K562 (cell line): Measurements from ENCODE around the gene DSCAM. TPM values are rescaled to one million over a fixed set of nuclear protein-coding genes. Genes with fewer than 3 reads are reported as not detected.

Source experiments
- ATAC-seq: fragments of 200-7000 bp; cut with Tn5 transposase; 3 replicates; pipeline ENCODE4 v1.9.1; 2020; ENCODE audit warnings: moderate library complexity
- BruUV-seq: library from RNA; stranded (reverse); fragments of 400-500 nt; replicated peaks from 2 replicates; lab custom pipeline; 2021; lab: Mats Ljungman, UMichigan
- CTCF ChIA-PET: fragments of 300-600 bp; formaldehyde crosslinking; extraction: SDS; loops from one replicate; lab custom pipeline; 2021; ENCODE audit warnings: low intra/inter-chr PET ratio; lab: Yijun Ruan, JAX
- POLR2A ChIA-PET: fragments of 300-600, 350-650 bp; sonication (Branson Sonifier 250); formaldehyde crosslinking; extraction: SDS; loops from one replicate; lab custom pipeline; 2021; ENCODE audit warnings: antibody characterized with exemption, inconsistent platforms; lab: Yijun Ruan, JAX
- DNase-seq, 4 experiments: peaks; one replicate each; pipeline versions ENCODE4 v3.0.0 to v3.0.0-alpha.2; 2011 to 2018; ENCODE audit warnings: low spot score in 3 of 4, mixed read lengths in 3 of 4; ENCODE audit errors: extremely low read depth in 1 of 4
- FAIRE-seq: peaks from 2 replicates; lab custom pipeline; 2011; peaks lifted over from hg19 to GRCh38; lab: Jason Lieb, UNC
- H2AFZ ChIP-seq: 2 replicates; pipeline ENCODE4 v1.6.0; 2011; ENCODE audit warnings: low read depth, low read length, control low read depth, inconsistent platforms
- H3K27ac ChIP-seq: fragments of 200-600 bp; 3 replicates; pipeline ENCODE4 v1.8.0; 2011; ENCODE audit warnings: low read depth, mild to moderate bottlenecking, control low read depth, inconsistent platforms, low read length, moderate library complexity, mixed read lengths; ENCODE audit errors: extremely low read depth
- H3K27me3 ChIP-seq, 2 experiments: fragments of 300-600 bp in 1 of 2; 2 replicates in 1 of 2; 3 replicates in 1 of 2; pipeline versions ENCODE4 v1.6.0 to v1.8.0; 2011; ENCODE audit warnings: inconsistent platforms in 2 of 2, low read length in 2 of 2, mild to moderate bottlenecking in 1 of 2, mixed read lengths in 1 of 2, moderate library complexity in 1 of 2; ENCODE audit not compliant: control insufficient read depth in 2 of 2, insufficient read depth in 2 of 2
- H3K36me3 ChIP-seq: fragments of 300-600 bp; 3 replicates; pipeline ENCODE4 v1.8.0; 2011; ENCODE audit warnings: mild to moderate bottlenecking, low read length, inconsistent platforms; ENCODE audit not compliant: control insufficient read depth, insufficient read depth
- H3K4me1 ChIP-seq, 2 experiments: fragments of 200-600 bp in 1 of 2; replicated peaks in 1 of 2; 2 replicates in 1 of 2; 3 replicates in 1 of 2; pipeline versions ENCODE4 v1.5.1 to v1.8.0; 2011; ENCODE audit warnings: inconsistent platforms in 2 of 2, low read length in 2 of 2, mild to moderate bottlenecking in 1 of 2, mixed read lengths in 1 of 2, moderate library complexity in 1 of 2; ENCODE audit not compliant: control insufficient read depth in 2 of 2, insufficient read depth in 2 of 2
- H3K4me2 ChIP-seq: 2 replicates; pipeline ENCODE4 v1.6.1; 2011; ENCODE audit warnings: low read length, control low read depth, inconsistent platforms, mixed read lengths; ENCODE audit not compliant: insufficient read depth
- H3K4me3 ChIP-seq: fragments of 200-600 bp; sonication (generic), shearing (Covaris generic); 2 replicates; pipeline ENCODE4 v1.5.1; 2016; ENCODE audit warnings: control low read depth, inconsistent platforms
- H3K79me2 ChIP-seq: fragments of 200-600 bp; 3 replicates; pipeline ENCODE4 v1.8.0; 2011; ENCODE audit warnings: low read length, inconsistent platforms; ENCODE audit not compliant: control insufficient read depth, insufficient read depth
- H3K9ac ChIP-seq, 2 experiments: 2 replicates each; pipeline versions ENCODE4 v1.6.0 to v1.6.1; 2011; ENCODE audit warnings: low read depth in 2 of 2, low read length in 2 of 2, control low read depth in 1 of 2, inconsistent platforms in 1 of 2, mild to moderate bottlenecking in 1 of 2, mixed read lengths in 1 of 2; ENCODE audit not compliant: insufficient read depth in 1 of 2
- H3K9me1 ChIP-seq: one replicate; pipeline ENCODE4 v1.6.0; 2011; ENCODE audit warnings: inconsistent platforms, mild to moderate bottlenecking, low read length, moderate library complexity; ENCODE audit not compliant: control insufficient read depth, insufficient read depth
- H3K9me3 ChIP-seq: replicated peaks from 2 replicates; pipeline ENCODE4 v1.5.1; 2011; ENCODE audit warnings: low read depth, low read length, inconsistent platforms; ENCODE audit not compliant: control insufficient read depth, insufficient read depth
- H4K20me1 ChIP-seq: replicated peaks from 2 replicates; pipeline ENCODE4 v1.6.1; 2011; ENCODE audit warnings: low read length, inconsistent platforms, mixed read lengths; ENCODE audit not compliant: control insufficient read depth, insufficient read depth
- ATF1 ChIP-seq, 2 experiments: fragments of 450-650 bp in 1 of 2; IDR thresholded peaks; 2 replicates each; pipeline ENCODE4 v1.6.1; 2016; ENCODE audit warnings: missing compliant biosample characterization in 1 of 2, missing genetic modification characterization in 1 of 2
- CC2D1A ChIP-seq: fragments of 450-650 bp; IDR thresholded peaks from 2 replicates; pipeline ENCODE4 v1.6.1; 2017; ENCODE audit warnings: mild to moderate bottlenecking
- KLF16 ChIP-seq: IDR thresholded peaks from 2 replicates; pipeline ENCODE4 v1.6.1; 2016; ENCODE audit warnings: antibody characterized with exemption
- NFXL1 ChIP-seq: fragments of 450-650 bp; formaldehyde crosslinking; IDR thresholded peaks from 2 replicates; pipeline ENCODE4 v1.4.0; 2021; ENCODE audit warnings: mild to moderate bottlenecking
- PATZ1 ChIP-seq: fragments of 250-450 bp; sonication (Bioruptor Pico); IDR thresholded peaks from 2 replicates; pipeline ENCODE4 v1.5.0; 2020; ENCODE audit warnings: mild to moderate bottlenecking, borderline replicate concordance
- PBX2 ChIP-seq, 2 experiments: IDR thresholded peaks in 1 of 2; conservative IDR thresholded peaks in 1 of 2; 2 replicates each; pipeline ENCODE4 v1.6.1; 2016; ENCODE audit warnings: low read depth in 2 of 2, mild to moderate bottlenecking in 1 of 2, missing compliant biosample characterization in 1 of 2, missing genetic modification characterization in 1 of 2, moderate library complexity in 1 of 2
- PHF20 ChIP-seq: fragments of 450-650 bp; IDR thresholded peaks from 2 replicates; pipeline ENCODE4 v1.6.1; 2018; ENCODE audit not compliant: partially characterized antibody
- PML ChIP-seq: IDR thresholded peaks from 2 replicates; pipeline ENCODE4 v1.6.1; 2012; ENCODE audit warnings: low read length, inconsistent platforms
- SAP30 ChIP-seq: fragments of 200-600 bp; sonication (generic); IDR thresholded peaks from 2 replicates; pipeline ENCODE4 v1.6.1; 2012; ENCODE audit warnings: borderline replicate concordance, low read depth, mild to moderate bottlenecking, moderate library complexity, low read length, control low read depth, inconsistent platforms; ENCODE audit not compliant: insufficient read depth, poor library complexity, severe bottlenecking
- SNIP1 ChIP-seq: fragments of 450-650 bp; IDR thresholded peaks from 2 replicates; pipeline ENCODE4 v1.7.1; 2017; ENCODE audit warnings: low read depth, mild to moderate bottlenecking
- TFAP4 ChIP-seq: sonication (generic); formaldehyde crosslinking; IDR thresholded peaks from 2 replicates; pipeline ENCODE4 v1.8.0; 2022; ENCODE audit warnings: missing genetic modification reagents, mild to moderate bottlenecking, moderate library complexity, borderline replicate concordance
- ZBTB12 ChIP-seq: fragments of 250-450 bp; sonication (Bioruptor Pico); IDR thresholded peaks from 2 replicates; pipeline ENCODE4 v1.4.0; 2020
- ZC3H11A ChIP-seq: IDR thresholded peaks from 2 replicates; pipeline ENCODE4 v1.6.1; 2012; ENCODE audit warnings: low read depth, low read length, improper control_type of control experiment
- ZNF232 ChIP-seq: sonication (generic); formaldehyde crosslinking; IDR thresholded peaks from 2 replicates; pipeline ENCODE4 v1.8.0; 2022; ENCODE audit warnings: mild to moderate bottlenecking, missing genetic modification reagents
- ZNF253 ChIP-seq: fragments of 250-450 bp; sonication (Bioruptor Pico); conservative IDR thresholded peaks from 2 replicates; pipeline ENCODE4 v1.6.1; 2021; ENCODE audit warnings: mild to moderate bottlenecking
- ZNF551 ChIP-seq: fragments of 250-450 bp; sonication (Bioruptor Pico); IDR thresholded peaks from 2 replicates; pipeline ENCODE4 v1.5.0; 2021; ENCODE audit warnings: mild to moderate bottlenecking, moderate library complexity
- ZZZ3 ChIP-seq: fragments of 450-650 bp; IDR thresholded peaks from 2 replicates; pipeline ENCODE4 v1.6.1; 2016; ENCODE audit warnings: antibody characterized with exemption, mild to moderate bottlenecking, moderate library complexity
- WGBS: fragments of 100-300 bp; shearing (Covaris generic); methylation state at CpG from one replicate; pipeline ENCODE4 v1.1.6; 2016; ENCODE audit warnings: low coverage, mixed read lengths; ENCODE audit not compliant: insufficient coverage; ENCODE audit errors: missing lambda C conversion rate; 5-methylcytosine and 5-hydroxymethylcytosine counted together
- in situ Hi-C: fragments of 300-500 bp; cut with MboI; formaldehyde crosslinking; loops from 4 replicates; pipeline ENCODE4 v1.15.0; 2018; ENCODE audit warnings: inconsistent platforms, mixed read lengths
- intact Hi-C: fragments of 100-400 bp; cut with micrococcal nuclease; formaldehyde crosslinking; loops from 2 replicates; pipeline ENCODE4 v1.14.2; 2022
- polyA plus RNA-seq, 8 experiments: library from polyadenylated mRNA; depleted of rRNA in 4 of 8; stranded (reverse) in 5 of 8; unstranded in 3 of 8; fragments of >200 nt; fragmentation: Nextera tagmentation in 2 of 8; fragmentation: Illumina TruSeq in 1 of 8; extraction: Ambion mirVana in 2 of 8; extraction: Trizol in 1 of 8; gene quantifications; 2 replicates each; pipeline versions ENCODE4 v1.2.1 to v1.2.3, GENCODE V29; 2011 to 2014; ENCODE audit warnings: inconsistent platforms in 1 of 8, missing spikeins in 1 of 8
- total RNA-seq, 7 experiments: library from RNA; depleted of rRNA in 6 of 7; stranded (reverse); fragments of >200 nt in 6 of 7; fragmentation: Illumina TruSeq in 2 of 7; extraction: Trizol in 2 of 7; gene quantifications; 2 replicates each; pipeline versions ENCODE4 v1.2.1 to v1.2.3, GENCODE V29; 2011 to 2021; ENCODE audit warnings: low replicate concordance in 1 of 7

The DSCAM gene
- total and polyA plus RNA-seq, 9 of the 15 experiments (the other 6 are each of a cell fraction or from before 2014, with no cell fraction given): not detected

- DNase-seq (no peak), FAIRE-seq (no peak), ATAC-seq (no peak)
- no peaks in the 10 kb centered on the region for H3K36me3 ChIP-seq
- no TSS peak for BruUV-seq
- no peak overlapping the region for H3K9ac ChIP-seq
- H3K27ac ChIP-seq: no peak overlapping the region
- WGBS: 0% methylated on average over 3 of the region's 4 CpGs
- intact Hi-C loops: no loop called here
- CTCF ChIA-PET: no interaction called here
- no peaks in the 10 kb centered on the region for H4K20me1 ChIP-seq
- TF ChIP-seq ATF1 (CRISPR knock-in tag; IDR thresholded peaks at IDR 0.05) (no peak), ATF1 (tag; IDR thresholded peaks at IDR 0.05) (no peak), ZBTB12 (CRISPR knock-in tag) (no peak), PATZ1 (CRISPR knock-in tag) (no peak), ZC3H11A (no peak), NFXL1 (CRISPR knock-in tag) (no peak), PBX2 (CRISPR knock-in tag; IDR thresholded peaks at IDR 0.05; ENCODE audit: low read depth) (no peak), PBX2 (tag; conservative IDR thresholded peaks at IDR 0.05; ENCODE audit: low read depth) (no peak), ZNF253 (CRISPR knock-in tag) (no peak), KLF16 (no peak), SNIP1 (no peak), CC2D1A (no peak), ZNF551 (CRISPR knock-in tag) (no peak), TFAP4 (no peak), SAP30 (no peak), ZZZ3 (no peak), ZNF232 (CRISPR knock-in tag) (no peak), PHF20 (no peak), PML (no peak)
- TF ChIP-seq, all 486 proteins: peak for 0
- no peaks in the 10 kb centered on the region for H3K9me1 ChIP-seq
- no peak overlapping the region for H3K4me3 ChIP-seq
- POLR2A ChIA-PET: no interaction called here
- H3K4me2 ChIP-seq: no peak overlapping the region
- no peaks in the 10 kb centered on the region for H3K27me3 ChIP-seq
- H2AFZ ChIP-seq: no peak overlapping the region
- H3K79me2 ChIP-seq: no peaks in the 10 kb centered on the region
- H3K4me1 ChIP-seq: no peaks in the 10 kb centered on the region
- in situ Hi-C loops: no loop called here
- no peaks in the 10 kb centered on the region; the same call in 1 of the 2 replicates for H3K9me3 ChIP-seq
Observed at GRCh38 chr21:40244981-40245380, 602.0 kb downstream of the DSCAM start.
